GM19455 (cell line): ENCODE measurements around the gene SYT7.

ENCODE experiments used
- ATAC-seq: cut with Tn5 transposase; IDR thresholded peaks from one replicate; pipeline ENCODE4 v1.9.1; 2021; ENCODE audit not compliant: unreplicated experiment

Gene SYT7

DNA sequence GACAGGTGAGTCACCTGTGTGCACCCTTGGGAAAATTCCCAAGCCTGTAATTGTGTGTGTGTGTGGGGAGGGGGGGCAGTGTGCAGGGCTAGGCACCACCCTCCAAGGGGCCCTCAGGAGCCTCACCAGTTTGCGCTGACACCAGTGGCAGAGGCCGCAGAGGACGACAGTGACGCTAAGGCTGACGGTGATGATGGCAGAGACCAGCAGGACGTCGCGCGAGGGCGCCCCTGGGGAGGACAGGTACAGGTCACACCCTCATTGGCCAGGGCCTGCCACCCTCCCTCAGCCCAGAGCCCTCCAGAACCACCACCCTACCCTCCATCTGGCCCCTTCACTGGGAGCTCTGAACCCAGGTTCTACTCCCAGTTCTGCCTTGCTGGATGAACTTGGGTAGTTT is 24.9 kb downstream of the SYT7 start:
- ATAC-seq, result no peak

DNA sequence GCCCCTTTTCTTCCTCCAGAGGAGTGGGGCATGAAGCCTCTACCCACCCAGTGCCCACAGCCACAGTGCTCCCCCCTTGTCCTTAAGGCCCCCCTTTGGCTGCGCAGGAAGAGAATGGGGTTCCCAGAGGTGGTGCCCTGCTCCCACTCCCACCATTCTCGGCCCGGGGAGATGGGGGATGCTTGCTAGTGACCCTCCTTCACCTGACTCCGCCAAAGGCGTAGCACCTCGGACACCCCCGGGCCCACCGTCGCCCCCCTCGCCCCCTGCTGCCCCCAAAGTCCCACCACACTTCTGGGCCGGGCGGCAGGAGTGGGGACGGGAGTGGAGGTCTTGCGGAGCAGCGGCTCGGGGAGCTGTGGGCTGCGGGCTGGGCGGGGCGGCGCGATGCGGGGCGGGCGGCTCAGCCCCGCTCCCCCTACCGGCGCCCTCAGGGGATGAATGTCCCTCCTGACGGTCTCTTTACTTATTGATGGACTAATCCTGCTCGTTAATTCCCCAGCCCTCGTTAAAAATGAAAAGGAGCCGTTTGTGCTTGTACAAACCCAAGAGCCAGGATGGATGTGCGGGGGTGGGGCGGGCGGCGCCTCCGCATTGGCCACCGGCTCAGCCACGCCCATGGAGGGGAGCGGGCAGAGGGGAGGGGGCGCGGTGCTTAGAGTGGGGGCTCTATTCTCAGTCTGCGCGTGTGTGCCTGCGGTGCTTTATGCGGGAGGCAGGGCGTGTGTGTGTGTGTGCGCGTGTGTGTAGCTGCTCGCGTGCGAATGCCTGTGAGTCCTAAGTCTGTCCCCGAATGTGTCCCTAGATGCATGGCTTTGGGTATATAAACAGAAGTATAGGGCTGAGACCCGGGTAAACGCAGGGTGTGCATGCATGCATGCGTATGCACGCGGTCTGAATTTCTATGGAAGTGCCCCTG is 25.6 kb downstream of the SYT7 start:
- ATAC-seq, result no peak

DNA sequence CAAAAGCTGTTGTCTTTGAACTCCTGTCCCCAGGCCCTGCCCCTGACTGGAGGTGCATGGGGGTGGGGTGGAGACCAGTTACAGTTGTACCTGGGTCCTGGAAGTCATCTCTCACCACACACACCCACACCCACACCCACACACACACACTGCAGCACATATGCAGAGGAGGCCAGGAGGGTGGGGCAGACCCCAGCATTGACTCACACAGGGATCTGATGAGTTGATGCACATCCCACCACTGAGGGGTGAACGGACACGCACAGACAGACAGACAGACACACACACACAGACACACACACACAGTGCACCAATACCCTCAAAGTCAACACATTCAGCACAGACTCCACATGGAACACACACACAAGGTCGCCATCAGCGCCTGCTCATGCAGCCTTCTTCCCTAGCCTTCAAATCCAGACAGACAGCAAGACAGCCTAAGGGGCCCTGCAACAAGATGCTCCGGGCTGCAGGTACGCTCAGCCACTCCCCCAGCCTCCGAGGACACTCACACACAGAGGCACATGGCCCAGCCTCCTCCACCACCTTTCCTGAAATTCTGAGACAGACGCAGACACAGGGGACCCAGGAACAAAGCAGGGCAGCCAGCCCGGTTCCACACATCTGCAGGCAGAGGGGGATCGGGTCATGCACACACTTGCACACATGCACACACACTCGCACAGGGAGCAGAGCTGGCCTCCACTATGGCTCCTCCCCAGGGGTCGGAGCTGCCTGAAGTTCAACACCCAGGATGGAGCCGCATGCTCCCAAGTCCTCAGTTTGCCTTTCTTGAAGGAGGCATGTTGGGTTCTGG is 26.5 kb downstream of the SYT7 start:
- ATAC-seq, result no peak

DNA sequence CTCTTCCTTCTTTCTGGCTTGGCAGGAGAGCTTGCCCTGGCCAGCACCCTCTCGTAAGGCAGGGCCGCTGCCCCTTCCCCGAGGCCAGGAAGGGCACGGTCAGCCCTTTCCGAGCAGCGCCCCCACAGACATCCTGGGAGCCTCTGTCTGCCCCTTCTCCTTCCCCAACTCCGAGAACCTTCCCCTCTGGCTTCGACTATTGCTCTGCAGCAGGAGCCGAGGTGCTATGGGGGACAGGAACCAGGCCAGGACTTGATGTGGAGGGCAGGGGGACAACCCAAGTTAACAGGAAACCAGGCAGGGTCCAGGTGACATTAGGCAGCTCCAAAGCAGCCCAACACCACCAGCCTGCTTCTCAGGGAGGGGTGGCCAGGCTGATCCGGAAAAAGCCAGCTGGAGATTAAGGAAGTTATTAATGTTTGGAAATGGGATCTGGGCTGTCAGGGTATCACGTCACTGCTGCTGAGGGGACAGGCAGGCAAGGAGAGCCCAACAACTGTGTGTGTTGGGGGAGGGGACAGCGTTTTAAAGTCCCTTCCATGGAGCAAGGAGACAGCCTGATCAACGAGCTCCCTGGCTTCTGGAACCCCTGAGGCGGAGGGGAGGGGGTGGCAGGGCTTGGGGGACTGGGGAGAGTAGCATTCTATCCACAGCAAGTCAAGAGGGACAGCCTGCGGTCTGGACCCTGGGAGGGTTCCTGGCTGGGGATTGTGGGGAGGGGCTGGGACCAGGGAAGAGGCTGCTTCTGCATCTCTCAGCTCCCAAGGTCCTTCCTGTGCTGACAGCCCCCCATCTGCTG is 27.3 kb downstream of the SYT7 start:
- no peak for ATAC-seq

DNA sequence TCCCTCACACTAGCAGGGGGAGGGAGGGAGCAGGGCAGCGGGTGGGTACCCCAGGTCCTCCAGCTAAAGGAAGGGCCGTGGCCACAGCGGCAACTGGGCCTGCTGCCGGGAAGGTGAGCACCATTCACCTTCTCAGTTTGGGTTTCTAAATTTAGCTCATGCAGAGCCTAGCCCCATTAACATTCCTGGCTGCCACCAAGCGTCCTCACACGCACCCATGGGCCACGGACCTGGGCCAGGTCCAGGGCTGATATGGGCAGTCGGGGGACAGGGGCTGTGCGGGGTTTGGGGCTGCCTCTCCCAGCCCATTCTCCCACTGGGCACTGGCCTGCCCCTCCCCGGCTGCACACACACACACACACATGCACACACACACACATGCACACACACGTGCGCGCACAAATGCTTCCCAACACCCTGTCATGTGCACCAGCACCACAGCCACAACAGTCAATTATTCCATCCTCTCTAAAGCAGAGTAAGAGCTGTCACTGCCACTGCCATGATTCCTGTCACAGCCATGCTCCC is 28.7 kb downstream of the SYT7 start:
- ATAC-seq, result no peak

DNA sequence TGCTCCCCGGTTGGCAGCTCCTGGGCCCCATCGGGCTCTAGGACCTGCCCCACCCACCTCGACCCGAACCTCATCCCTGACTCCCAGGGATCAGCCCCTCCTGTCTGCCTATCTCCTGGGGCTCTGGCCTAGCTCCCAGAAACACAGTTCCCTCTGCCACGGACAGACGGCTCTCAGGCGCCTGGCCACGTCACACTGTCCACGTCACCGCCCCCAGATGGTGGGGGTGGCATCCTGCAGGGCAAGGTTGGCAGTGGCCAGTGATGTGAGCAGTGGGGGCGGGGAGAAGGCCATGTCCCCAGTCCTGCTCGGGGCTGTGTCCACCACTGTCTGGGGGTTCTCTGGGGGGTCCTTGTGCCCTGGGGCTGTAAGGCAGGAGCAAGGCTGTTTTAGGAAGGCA is 29.2 kb downstream of the SYT7 start:
- ATAC-seq, result no peak

DNA sequence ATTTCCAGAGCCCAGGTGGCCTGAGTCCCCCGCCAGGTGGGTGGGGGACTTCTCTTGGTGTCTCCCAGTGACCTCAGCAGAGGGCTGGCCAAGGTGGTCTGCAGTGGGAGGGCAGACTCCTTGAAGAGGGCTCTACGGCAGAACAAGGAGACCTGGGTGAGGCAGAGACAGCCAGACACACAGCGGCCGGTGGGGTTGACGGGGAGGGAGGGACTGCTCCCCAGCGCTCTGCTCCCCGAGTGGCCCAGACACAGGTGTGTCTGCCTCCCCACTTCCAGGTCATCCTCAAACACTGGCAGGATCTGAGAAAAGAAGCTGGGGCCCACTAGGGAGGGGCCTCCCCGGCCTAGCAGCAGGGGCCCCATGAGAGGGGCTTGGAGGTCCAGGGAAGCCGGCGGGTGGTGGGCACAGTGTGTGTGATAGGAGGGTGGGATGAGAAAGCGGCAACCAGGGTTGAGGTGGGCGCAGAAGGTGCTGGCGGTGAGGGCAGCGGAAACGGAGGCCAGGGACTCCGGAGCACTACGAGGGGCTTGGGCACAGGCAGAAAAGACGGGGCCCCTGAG is 30.1 kb downstream of the SYT7 start:
- no peak for ATAC-seq

DNA sequence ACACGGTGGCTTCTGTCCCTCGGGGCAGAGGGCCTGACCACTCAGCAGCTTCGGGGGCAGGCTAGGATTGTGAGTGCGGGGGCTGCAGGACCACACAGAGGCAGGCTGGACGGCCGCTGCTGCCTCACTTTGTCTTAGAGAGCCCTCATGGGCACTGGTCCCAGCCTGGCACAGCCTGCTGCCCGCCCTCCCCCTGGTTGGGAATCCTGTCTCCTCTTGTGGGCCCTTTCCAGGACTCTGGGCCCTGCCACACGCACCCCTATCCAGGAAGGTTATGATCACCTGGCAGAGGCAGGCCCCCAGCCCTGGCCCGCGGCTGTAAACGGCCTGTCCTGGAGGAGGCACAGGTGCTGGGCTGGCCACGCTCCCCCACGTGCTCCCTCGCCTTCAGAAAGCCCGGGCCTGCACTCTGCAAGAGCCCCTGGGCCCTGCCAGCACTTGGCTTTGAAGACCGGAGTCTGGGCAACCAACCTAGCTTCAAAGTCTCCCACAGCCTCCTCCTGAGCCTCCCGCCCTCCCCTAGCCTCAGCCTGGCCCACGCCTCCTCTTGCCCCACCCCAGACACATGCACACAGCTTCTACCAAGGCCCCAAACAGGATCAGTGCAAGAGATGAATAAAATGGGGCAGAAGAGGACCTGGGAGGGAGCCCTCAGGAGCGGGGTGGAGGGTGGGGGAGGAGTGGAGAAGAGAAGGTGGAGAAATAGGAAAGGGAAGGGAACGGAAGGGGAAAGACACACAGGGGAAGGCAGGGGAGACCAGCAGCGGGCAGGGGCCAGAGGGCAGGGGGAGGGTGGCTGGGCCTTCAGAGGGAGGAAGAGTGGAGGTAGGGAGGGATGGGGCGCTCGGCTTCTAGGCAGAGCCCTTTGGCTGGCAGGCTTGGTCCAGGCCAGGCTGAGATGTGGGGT is 31.0 kb downstream of the SYT7 start:
- ATAC-seq, result no peak

DNA sequence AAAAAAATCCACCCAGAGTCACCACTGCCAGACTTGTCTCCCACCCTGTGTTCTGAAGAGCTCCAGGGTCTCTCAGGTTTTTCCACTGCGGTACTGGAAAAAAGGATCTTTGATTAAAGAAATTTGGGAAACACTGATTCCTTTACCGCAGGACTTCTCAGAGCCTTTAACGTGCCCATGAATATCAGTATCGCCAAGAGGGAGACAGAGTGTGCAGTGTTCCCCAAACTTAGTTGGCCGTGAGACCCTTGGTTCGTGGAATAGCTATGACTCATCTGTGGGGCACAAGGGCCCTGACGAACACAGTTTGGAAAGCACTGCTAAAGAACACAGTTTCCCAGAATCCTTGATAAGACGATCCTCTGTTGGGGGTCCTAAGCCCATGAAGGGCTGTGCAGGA is 31.7 kb downstream of the SYT7 start:
- no peak for ATAC-seq

DNA sequence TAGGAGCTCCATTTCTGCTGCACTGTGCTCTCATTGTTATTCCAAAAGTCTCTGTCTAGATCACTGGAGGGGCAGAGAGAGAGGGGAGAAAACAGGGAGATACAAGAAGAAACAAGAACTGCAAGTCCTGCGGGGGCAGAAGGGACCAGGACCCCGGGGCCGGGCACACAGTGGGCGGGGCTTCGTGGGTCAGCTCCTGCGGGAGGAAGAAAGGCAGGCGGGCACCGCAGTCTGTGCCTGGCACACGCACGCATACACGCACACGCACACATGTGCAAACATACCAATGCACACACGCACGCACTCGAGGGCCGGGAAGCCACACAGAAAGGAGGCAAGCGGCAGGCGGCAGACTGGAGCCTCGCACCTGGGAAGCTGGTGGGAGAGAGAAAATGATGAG is 33.6 kb downstream of the SYT7 start:
- ATAC-seq, result no peak

DNA sequence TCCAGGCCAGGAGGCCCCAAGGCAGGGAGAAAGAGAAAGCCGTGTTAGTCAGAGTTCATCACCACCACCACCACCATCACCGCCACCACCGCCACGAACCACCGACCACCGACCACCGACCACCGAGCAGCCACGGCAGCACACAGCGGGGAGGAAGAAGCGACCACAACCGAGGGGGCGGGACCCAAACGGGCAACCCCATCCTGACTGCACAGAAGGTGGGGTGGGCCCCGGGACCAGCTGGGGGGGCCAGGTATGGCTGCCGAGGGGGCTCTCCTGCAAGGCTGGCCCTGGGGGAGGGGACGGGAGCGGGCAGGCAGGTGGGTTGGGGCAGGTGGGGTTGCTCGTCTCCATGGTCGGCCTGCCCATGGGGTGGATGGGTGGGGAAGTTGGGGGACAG is 34.2 kb downstream of the SYT7 start:
- no peak for ATAC-seq

DNA sequence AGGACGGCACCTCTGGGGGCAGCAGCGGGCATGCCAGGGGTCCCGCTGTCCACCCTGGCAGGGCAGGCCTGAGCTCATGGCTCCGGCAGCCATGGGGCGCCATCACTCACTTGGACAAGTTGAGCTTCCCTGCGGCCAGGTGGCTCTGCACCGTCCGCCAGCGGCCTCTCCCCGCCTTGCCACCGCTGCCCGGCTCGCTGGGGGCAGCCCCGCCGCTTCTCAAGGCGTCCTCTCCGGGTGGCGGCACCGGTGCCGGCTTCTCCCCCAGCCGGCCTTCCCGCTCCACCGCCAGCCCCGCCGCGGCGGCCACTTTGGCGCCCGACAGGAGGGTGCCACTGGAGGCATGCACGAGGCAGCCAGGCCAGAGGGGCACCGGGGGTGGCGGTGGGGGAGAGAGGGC is 35.0 kb downstream of the SYT7 start:
- no peak for ATAC-seq

DNA sequence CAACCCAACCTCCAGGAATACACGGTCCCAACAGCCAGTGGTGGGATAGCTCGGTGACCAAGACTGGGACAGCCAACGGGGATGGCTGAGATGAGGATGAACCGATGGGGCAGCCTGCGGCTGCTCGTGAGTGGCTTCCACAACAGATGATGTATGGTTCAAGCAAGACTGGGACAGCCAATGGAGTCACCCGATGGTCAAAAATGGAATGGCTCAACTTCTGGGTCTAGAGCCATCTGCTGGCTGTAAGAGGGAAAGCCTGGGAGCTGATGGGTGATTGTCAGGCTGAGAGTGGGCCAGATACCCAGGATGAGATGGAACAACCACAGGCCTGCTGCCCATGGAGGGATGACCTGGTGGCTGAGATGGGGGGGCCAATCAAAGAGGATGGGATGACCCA is 35.5 kb downstream of the SYT7 start:
- ATAC-seq, result no peak

DNA sequence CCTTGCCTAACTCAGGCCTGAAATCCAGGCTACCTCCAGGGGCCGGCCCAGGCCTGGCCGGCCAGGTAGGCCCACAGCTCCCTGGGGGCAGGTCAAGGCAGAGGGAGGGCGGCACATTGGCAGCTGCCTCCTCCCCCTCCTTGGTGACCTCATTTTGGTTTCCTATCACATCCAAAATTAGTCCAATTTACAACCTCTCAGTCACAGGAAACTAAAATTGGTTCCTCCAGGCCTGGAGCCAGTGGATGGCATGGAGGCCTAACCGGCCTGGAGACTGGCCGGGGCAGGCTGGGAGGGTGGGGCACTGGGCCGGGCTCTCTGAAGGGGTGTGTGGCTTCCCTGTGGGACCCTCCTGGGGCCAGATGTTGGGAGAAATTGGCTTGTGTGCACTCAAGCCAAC is 36.4 kb downstream of the SYT7 start:
- no peak for ATAC-seq

DNA sequence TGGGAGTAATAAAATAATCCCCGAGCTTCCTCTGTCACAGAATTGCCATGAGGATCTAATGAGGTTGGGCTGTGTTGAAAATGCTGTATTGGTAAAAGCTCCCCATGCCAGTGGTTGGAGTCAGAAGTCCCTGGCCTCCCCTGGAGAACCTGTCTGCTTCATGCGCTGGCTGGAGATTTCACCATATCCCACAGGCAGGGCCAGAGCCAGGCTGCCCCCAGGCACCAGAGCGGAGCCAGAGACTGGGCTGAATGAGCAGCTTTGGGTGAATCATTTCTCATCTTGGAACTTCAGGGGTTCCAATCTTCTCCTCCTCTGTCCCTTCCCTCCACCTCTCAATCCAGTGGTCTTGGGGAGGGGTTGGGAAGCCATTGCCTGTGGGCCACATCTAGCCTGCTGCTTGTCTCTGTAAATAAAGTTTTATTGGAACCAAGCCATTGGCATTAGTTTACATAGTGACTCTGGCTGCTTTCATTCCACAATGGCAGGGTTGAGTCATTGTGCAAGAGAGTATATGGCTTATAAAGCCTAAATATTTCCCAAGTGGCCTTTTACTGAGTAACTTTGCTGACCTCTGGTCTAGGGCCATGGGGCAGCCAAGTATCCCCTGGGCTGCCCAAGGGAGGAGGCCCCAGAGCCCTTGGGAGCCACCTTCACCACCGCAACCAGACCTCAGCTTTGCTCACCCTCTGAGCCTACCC is 37.1 kb downstream of the SYT7 start:
- ATAC-seq, result no peak

DNA sequence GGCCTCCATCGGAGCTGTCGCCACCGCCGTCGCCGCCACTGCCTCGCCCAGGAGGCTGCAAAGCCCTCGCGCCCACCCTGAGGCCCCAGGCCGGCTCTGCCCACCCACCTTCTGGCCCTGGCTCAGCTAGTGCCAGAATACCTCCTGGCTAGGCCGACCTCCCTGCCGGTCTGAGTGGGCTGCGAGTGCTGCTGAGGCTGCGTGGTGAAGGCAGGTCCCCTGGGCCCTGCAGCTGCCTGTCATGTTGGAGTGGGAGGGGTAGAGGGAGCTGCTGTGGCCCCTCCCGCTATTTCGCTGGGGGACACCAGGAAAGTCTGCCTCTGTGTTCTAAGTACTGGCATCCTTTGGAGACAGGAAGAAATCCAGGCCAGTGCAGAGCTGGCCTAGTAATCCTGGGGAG is 38.2 kb downstream of the SYT7 start:
- ATAC-seq, result no peak

DNA sequence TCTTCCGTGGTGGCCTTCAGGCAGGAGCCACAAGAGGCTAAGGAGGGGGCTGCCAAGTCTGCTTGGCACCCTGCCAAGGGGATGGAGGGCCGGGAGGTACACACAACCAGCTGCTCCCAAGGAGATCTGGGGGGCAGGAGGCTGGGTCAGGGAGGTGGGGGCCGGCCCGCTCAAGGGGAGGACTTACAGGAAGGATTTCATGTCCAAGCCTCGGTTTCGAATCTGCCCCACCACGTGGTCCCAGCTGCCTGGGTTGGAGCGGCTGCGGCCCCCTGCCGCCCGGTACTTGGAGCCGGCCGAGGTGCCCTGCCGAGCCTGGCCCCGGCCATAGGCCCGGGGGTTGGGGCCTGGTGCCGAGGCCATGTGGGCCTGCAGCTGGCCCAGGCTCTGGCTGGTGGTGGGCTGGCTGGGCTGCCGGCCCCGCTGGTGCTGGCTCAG is 38.8 kb downstream of the SYT7 start:
- no peak for ATAC-seq

DNA sequence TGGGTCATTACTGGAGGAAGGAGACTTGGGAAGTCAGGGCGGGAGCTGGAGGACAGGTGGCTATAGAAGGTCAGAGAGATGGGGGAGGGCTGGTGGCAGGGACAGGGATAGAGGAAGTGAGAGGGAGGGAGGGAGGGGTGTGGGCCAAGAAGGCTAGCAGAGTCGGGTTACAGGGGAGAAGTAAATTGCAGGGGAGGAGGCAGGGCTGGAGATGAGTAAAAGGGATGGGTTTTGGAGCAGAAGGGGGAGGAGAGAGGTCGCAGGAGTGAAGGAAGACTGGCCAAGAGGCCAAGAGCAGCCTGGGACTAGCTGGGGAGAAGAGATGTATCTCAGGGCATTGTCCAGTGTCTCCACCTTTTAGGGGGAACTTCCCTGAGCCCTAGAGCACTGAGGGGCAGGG is 39.3 kb downstream of the SYT7 start:
- ATAC-seq, result no peak

DNA sequence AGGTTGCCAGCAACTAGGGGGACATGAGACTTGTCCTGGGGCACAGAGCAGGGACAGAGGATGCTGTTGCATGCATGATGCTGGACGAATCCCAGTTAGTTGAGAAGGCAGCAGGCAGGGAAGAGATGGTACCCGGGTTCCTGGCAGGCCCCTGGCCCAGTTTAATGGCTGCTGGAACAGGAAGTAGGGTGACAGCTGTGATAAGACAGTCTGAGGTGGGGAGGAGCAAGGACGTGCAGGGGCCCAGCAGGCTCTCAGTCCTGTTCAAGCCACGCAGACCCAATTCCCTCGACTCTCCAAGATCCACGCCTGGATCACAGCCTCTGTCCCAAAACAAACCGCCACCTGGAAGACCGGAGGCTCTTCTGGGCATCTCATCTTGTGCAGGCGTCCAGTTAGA is 40.3 kb downstream of the SYT7 start:
- no peak for ATAC-seq
